ENCODE results near the gene RETREG2. TPM values are rescaled to one million over a fixed set of nuclear protein-coding genes. Genes with fewer than 3 reads are reported as not detected.

Gene RETREG2
- total and polyA plus RNA-seq, 2 of the 8 experiments (the other 6 are each of a cell fraction or from before 2014, with no cell fraction given) = 51.3 to 67.4 TPM

GRCh38 chr2:219206328-219207133, 28.5 kb downstream of the RETREG2 start, which contains the start of gene ZFAND2B (continued):
- TF ChIP-seq RAD21 (IDR thresholded peaks at IDR 0.05 in 1 of 2, conservative IDR thresholded peaks at IDR 0.05 in 1 of 2; ENCODE audit: low read depth in 2 of 2, low read length in 2 of 2) = peak in 1 of 2 experiments; percentile 15; a peak in 1 of 4 replicates
- TF ChIP-seq JUND (IDR thresholded peaks at IDR 0.05; ENCODE audit: low read length) = peak; percentile 74
- TF ChIP-seq TAF1 (IDR thresholded peaks at IDR 0.05; ENCODE audit: low read depth, low read length) = peak; percentile 88
- peak; percentile 54 for TF ChIP-seq SAP30 (IDR thresholded peaks at IDR 0.05; ENCODE audit: insufficient read depth, insufficient replicate concordance, low read length)
- peak; percentile 65 for TF ChIP-seq KDM4A (IDR thresholded peaks at IDR 0.05; ENCODE audit: low read depth, low read length, severe bottlenecking)
- TF ChIP-seq TBP (IDR thresholded peaks at IDR 0.05; ENCODE audit: low read depth, low read length) = peak; percentile 58; the same call in 1 of the 2 replicates
- no peak for TF ChIP-seq RNF2 (IDR thresholded peaks at IDR 0.05; ENCODE audit: borderline replicate concordance, low read depth, low read length, missing control alignments, poor library complexity, severe bottlenecking)
- peak; percentile 32; the same call in 1 of the 2 replicates for TF ChIP-seq SRF (IDR thresholded peaks at IDR 0.05; ENCODE audit: low read depth, low read length)
- no peak for TF ChIP-seq POU5F1 (IDR thresholded peaks at IDR 0.05; ENCODE audit: low read depth, low read length)
- peak; percentile 73 for TF ChIP-seq TAF7 (optimal IDR thresholded peaks at IDR 0.05; ENCODE audit: borderline replicate concordance, low read depth, low read length)
- TF ChIP-seq CREB1 (IDR thresholded peaks at IDR 0.05) = peak; percentile 87
- peak in 1 of 2 experiments; percentile 16; a peak in 1 of 4 replicates for TF ChIP-seq HDAC2 (IDR thresholded peaks at IDR 0.05; ENCODE audit: borderline replicate concordance in 1 of 2, low read depth in 2 of 2, low read length in 2 of 2)
- no peak for TF ChIP-seq BACH1 (IDR thresholded peaks at IDR 0.05; ENCODE audit: low read length)
- no peak; the same call in 1 of the 2 replicates for TF ChIP-seq SP4 (IDR thresholded peaks at IDR 0.05; ENCODE audit: low read length)
- TF ChIP-seq CHD2 (IDR thresholded peaks at IDR 0.05; ENCODE audit: low read length) = no peak
- TF ChIP-seq SIN3A (conservative IDR thresholded peaks at IDR 0.05 in 1 of 2, IDR thresholded peaks at IDR 0.05 in 1 of 2; ENCODE audit: low read depth in 1 of 2, low read length in 2 of 2) = peak; percentile 16 to 68; a peak in 2 of 4 replicates

Measured in H1 (cell line).